Transverse colon (tissue), 4 donors: ENCODE measurements around the gene GBP5.

Source experiments
- EP300 ChIP-seq: sonication (generic); formaldehyde crosslinking; IDR thresholded peaks from one replicate; pipeline ENCODE4 v1.6.1; 2017; ENCODE audit warnings: antibody characterized with exemption, low read depth
- POLR2A ChIP-seq: fragments of 450-650 bp; IDR thresholded peaks from one replicate; pipeline ENCODE4 v1.6.1; 2016; ENCODE audit warnings: antibody characterized with exemption, mild to moderate bottlenecking, moderate library complexity
- POLR2AphosphoS5 ChIP-seq, 3 donors: sonication (generic); formaldehyde crosslinking; IDR thresholded peaks; one replicate each; pipeline ENCODE4 v1.6.1; 2016; ENCODE audit warnings: antibody characterized with exemption in 3 of 3
- TF ChIP-seq, protein P1 (sequence below), 5 experiments: fragments of 200-600 bp in 3 of 5; fragments of 450-650 bp in 2 of 5; sonication (generic) in 3 of 5; IDR thresholded peaks; 1 replicate in 2 of 5; 2 replicates in 3 of 5; pipeline ENCODE4 v1.5.1; 2016 to 2017; ENCODE audit warnings: antibody characterized with exemption in 5 of 5, inconsistent platforms in 3 of 5, mild to moderate bottlenecking in 2 of 5, moderate library complexity in 1 of 5

DNA sequence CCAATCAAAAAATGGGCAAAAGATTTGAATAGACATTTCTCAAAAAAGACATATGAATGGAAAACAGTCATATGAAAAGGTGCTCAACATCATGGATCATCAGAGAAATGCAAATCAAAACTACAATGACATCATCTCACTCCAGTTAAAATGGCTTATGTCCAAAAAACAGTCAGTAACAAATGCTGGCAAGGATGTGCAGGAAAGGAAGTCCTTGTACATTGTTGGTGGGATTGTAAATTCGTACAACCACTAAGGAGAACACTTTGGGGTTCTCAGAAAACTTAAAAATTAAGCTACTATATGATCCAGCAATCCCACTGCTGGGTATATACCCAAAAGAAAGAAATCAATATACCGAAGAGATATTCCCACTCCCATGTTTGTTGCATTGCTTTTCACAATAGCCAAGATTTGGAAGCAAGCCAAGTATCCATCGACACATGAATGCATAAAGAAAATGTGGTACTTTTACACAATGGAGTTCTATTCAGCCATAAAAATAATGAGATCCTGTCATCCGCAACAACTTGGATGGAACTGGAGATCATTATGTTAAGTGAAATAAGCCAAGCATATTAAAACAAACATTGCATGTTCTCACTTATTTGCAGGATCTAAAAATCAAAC lies 17.9 kb downstream of the GBP5 start:
- TF ChIP-seq POLR2AphosphoS5 (IDR thresholded peaks at IDR 0.05) (no peak), POLR2A (no peak), EP300 (no peak)
- TF ChIP-seq, protein P1, sequence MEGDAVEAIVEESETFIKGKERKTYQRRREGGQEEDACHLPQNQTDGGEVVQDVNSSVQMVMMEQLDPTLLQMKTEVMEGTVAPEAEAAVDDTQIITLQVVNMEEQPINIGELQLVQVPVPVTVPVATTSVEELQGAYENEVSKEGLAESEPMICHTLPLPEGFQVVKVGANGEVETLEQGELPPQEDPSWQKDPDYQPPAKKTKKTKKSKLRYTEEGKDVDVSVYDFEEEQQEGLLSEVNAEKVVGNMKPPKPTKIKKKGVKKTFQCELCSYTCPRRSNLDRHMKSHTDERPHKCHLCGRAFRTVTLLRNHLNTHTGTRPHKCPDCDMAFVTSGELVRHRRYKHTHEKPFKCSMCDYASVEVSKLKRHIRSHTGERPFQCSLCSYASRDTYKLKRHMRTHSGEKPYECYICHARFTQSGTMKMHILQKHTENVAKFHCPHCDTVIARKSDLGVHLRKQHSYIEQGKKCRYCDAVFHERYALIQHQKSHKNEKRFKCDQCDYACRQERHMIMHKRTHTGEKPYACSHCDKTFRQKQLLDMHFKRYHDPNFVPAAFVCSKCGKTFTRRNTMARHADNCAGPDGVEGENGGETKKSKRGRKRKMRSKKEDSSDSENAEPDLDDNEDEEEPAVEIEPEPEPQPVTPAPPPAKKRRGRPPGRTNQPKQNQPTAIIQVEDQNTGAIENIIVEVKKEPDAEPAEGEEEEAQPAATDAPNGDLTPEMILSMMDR (IDR thresholded peaks at IDR 0.05): no peak
